Activated T-cell treated with anti-CD3 and anti-CD28 coated beads, Interleukin-2, amount 50 U/mL, for 72 hours (primary cell): Measurements from ENCODE around the gene MARCHF7. TPM values are rescaled to one million over a fixed set of nuclear protein-coding genes. Genes with fewer than 3 reads are reported as not detected.
"Not testable (repeated sequence)": the region's sequence is repeated elsewhere in the genome, so short reads cannot be mapped to it uniquely, and the experiment has no call there.

Experiments used
- ATAC-seq, 2 donors: fragments of 150-1000 bp; cut with Tn5 transposase; replicated peaks in 1 of 2; 2 replicates each; pipeline ENCODE4 v1.10.0; 2021; ENCODE audit warnings: moderate library complexity in 2 of 2, mild to moderate bottlenecking in 1 of 2
- DNase-seq, 2 donors: peaks; one replicate each; pipeline ENCODE4 v3.0.0; 2021 to 2022; ENCODE audit warnings: mixed read lengths in 1 of 2
- H3K27ac Mint-ChIP-seq: one replicate; pipeline ENCODE4 v1.8.0; 2022; ENCODE audit warnings: mild to moderate bottlenecking, moderate library complexity, mixed read lengths
- H3K27me3 Mint-ChIP-seq: one replicate; pipeline ENCODE4 v1.8.0; 2022; ENCODE audit warnings: low read depth, mixed read lengths
- H3K36me3 Mint-ChIP-seq, 2 donors: one replicate each; pipeline ENCODE4 v1.8.0; 2022; ENCODE audit warnings: mixed read lengths in 2 of 2, mild to moderate bottlenecking in 1 of 2; ENCODE audit not compliant: insufficient read depth in 2 of 2
- H3K4me1 Mint-ChIP-seq: one replicate; pipeline ENCODE4 v1.8.0; 2022; ENCODE audit warnings: low read depth, mixed read lengths
- H3K4me3 Mint-ChIP-seq, 2 donors: one replicate each; pipeline ENCODE4 v1.8.0; 2022; ENCODE audit warnings: mild to moderate bottlenecking in 2 of 2, mixed read lengths in 2 of 2, moderate library complexity in 2 of 2
- H3K9me3 Mint-ChIP-seq, 2 donors: one replicate each; pipeline ENCODE4 v1.8.0; 2022; ENCODE audit warnings: mixed read lengths in 2 of 2
- total RNA-seq, 2 donors: library from RNA; stranded (reverse); gene quantifications; one replicate each; pipeline ENCODE4 v1.2.3, GENCODE V29; 2022

Gene MARCHF7
- total RNA-seq, 2 donors from 2014 or later = 91.4 to 104 TPM

DNA sequence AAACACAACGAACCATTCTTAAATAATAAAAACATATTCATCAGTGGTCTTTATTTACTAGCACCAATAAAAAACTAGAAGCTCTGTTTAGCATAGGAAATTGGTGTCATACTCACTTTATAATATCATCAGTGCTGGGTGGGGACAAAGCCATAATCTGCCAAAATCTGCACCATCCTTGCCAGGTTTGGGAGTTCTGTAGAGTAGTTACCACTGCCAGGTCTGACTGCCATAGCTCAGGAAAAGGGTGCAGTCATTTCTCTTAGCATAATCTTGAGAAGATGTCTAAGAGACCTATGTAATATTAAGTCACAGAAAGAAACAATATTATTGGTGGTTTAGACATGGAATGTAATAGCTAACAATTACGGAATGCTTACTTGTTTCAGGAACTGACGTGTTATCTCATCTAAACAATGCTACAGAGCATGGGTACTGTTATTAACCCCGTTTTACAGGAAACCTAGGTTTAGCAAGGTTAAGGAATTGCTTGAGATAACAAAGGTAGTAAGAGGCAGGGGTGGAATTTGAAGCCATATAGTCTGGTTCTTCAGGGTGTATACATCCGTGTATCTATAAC lies 1.6 kb upstream of the MARCHF7 start:
- Mint-ChIP-seq H3K9me3 (no peaks in the 10 kb centered on the region), H3K27me3 (no peaks in the 10 kb centered on the region), H3K36me3 (peaks cover 1 to 21% of the 10 kb centered on the region in 2 donors), H3K4me3 (peak overlapping the region in 1 of 2 donors; percentile 39), H3K4me1 (peaks cover 28% of the 10 kb centered on the region), H3K27ac (no peak overlapping the region)
- DNase-seq (no peak), ATAC-seq (no peak)

DNA sequence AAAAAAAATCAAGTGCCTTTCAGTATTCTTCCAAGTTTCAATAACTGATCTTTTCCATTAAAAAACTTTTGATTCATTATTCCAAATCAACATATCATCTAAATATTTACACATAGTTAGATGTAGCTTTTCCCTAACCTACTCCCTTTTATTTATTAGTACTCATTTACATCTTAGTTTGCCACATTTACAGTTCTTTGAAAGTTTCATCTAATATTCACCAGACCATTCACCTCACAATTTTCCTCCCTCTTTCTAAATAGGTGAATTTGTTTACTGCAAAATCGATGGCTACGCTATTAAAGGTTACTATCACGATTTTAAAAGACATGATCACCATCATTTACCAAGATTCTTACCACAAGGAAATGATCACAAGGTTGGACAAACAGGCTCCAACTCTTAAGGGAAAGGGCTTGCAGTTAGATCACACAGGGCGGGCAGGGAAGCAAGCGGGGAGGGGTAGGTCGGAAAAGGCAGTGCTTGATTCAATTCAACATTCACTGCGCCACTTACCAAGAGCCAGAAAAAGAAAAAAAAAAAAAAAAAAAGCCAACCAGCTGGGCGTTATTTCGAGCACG lies 654 bp upstream of the MARCHF7 start:
- Mint-ChIP-seq H3K4me3 (peak overlapping the region; percentile 96 to 100), H3K4me1 (peaks cover 37% of the 10 kb centered on the region), H3K36me3 (peaks cover 2 to 24% of the 10 kb centered on the region in 2 donors), H3K27ac (peak overlapping the region; percentile 99), H3K27me3 (no peaks in the 10 kb centered on the region), H3K9me3 (no peaks in the 10 kb centered on the region)
- DNase-seq (no peak), ATAC-seq (no peak)

DNA sequence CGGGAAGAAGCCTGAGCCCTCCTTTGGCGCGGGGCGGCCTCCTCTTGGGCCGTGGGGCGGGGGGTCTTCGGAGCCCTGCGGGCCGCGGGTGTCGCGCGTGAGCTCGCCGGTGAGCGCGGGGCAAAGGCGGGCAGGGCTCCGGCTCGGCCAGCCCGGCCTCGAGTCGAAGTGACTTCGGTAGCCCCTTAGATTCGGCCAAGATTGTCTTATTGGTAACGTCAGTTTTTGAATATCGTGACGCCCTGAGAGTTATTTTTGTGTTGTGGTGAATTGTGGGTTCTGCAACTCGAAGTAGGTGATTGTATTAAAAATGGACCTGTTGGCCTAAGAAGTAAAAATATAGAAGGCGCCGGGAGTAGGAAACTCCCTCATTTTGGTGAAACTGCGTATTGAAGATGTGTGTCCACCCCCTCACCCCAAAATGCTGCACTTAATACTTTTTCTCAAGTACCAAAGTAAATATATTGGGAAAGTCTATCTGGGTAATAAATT lies 669 bp downstream of the MARCHF7 start:
- no peaks in the 10 kb centered on the region for H3K9me3 Mint-ChIP-seq
- DNase-seq (no peak), ATAC-seq (peak in 1 of 2 donors; percentile 1)
- no peaks in the 10 kb centered on the region for H3K27me3 Mint-ChIP-seq
- peak overlapping the region; percentile 96 to 100 for H3K4me3 Mint-ChIP-seq
- H3K36me3 Mint-ChIP-seq = peaks cover 7 to 28% of the 10 kb centered on the region in 2 donors
- H3K27ac Mint-ChIP-seq = peak overlapping the region; percentile 99
- H3K4me1 Mint-ChIP-seq = peaks cover 46% of the 10 kb centered on the region

DNA sequence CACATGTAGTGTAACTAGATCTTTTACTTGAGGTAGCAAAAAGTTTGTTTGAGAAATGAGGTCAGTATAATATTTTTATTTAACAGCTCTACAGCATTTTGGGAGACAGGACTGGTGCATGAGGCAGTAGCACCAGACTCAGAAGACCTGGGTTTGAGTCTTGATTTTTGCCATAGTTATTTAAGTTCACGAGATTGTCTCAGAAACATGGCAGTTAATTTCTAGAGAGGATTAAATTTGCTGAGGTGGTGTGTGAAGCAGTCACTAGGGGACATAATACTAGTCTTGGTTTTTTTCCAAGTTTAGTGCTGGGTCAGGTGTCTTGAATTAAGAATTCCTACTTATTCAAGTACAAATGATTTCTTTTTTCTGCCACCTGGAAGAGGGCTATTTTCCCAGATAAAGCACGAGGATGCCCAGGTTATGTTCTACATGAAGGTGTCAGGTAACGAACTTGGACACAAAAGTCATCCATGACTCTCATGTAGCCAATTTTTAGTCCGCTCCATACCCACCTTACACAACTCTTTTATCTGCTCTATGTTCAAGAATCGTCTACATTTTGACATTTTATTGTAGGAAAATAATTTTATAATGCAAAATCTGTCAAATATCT lies 1.4 kb downstream of the MARCHF7 start:
- peaks cover 7 to 33% of the 10 kb centered on the region in 2 donors for H3K36me3 Mint-ChIP-seq

DNA sequence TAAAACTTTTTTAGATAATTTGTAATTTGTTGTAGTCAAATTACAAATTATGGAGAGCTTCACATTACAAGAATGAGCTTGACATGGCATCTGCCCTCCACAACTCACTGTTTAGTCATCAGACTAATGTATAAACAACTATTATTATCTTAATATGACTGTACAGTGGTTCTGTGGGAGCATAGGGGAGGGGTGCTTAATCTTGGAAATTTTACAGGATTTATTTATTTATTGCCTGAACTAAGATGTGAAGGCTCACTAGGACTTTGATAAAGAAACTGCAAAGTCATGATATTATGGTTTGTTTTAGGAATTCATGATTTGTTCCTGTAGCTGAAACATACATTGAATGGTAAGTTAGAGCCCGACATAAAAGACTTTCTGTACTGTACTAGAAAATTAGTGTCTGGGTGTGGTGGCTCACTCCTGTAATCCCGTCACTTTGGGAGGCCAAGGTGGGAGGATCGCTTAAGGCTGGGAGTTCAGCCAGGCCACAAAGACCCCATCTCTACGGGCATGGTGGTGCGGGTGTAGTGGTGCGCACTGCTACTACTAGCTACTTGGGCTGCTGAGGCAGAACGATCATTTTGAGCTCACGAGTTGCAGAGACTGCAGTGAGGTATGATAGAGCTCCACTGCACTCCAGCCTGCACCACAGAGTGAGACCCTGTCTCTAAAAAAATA lies 2.1 kb downstream of the MARCHF7 start:
- H3K9me3 Mint-ChIP-seq = no peaks in the 10 kb centered on the region
- no peak for DNase-seq
- H3K4me3 Mint-ChIP-seq = peak overlapping the region; percentile 64 to 100
- H3K4me1 Mint-ChIP-seq = peaks cover 57% of the 10 kb centered on the region
- H3K36me3 Mint-ChIP-seq = peaks cover 8 to 37% of the 10 kb centered on the region in 2 donors
- H3K27me3 Mint-ChIP-seq = no peaks in the 10 kb centered on the region
- H3K27ac Mint-ChIP-seq = peak overlapping the region; percentile 99
- no peak for ATAC-seq

More for the DNA sequence above, 1.4 kb downstream of the MARCHF7 start:
- H3K4me1 Mint-ChIP-seq = peaks cover 53% of the 10 kb centered on the region
- no peaks in the 10 kb centered on the region for H3K27me3 Mint-ChIP-seq
- no peaks in the 10 kb centered on the region for H3K9me3 Mint-ChIP-seq
- DNase-seq = no peak
- no peak for ATAC-seq
- H3K4me3 Mint-ChIP-seq = peak overlapping the region; percentile 96 to 100
- peak overlapping the region; percentile 99 for H3K27ac Mint-ChIP-seq

DNA sequence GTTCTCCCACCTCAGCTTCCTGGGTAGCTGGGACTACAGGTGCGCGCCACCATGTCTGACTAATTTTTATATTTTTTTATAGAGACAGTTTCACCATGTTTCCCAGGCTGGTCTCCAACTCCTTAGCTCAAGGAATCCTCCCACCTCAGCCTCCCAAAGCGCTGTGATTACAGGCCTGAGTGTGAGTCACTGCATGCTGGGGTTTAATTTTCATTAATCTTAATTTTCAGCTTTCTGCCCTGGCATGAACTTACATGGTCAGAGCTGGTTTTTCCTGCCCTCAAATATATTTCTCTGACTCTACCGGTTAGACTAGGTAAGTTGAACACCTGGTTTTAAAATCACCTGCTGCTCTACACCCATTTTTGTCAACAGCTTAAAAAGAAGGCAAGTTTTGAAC lies 3.1 kb downstream of the MARCHF7 start:
- Mint-ChIP-seq H3K36me3 (peaks cover 13 to 42% of the 10 kb centered on the region in 2 donors), H3K9me3 (no peaks in the 10 kb centered on the region), H3K27ac (peak overlapping the region; percentile 79), H3K4me1 (peaks cover 65% of the 10 kb centered on the region), H3K27me3 (no peaks in the 10 kb centered on the region), H3K4me3 (peak overlapping the region; percentile 11 to 78)
- no peak for ATAC-seq
- no peak for DNase-seq

DNA sequence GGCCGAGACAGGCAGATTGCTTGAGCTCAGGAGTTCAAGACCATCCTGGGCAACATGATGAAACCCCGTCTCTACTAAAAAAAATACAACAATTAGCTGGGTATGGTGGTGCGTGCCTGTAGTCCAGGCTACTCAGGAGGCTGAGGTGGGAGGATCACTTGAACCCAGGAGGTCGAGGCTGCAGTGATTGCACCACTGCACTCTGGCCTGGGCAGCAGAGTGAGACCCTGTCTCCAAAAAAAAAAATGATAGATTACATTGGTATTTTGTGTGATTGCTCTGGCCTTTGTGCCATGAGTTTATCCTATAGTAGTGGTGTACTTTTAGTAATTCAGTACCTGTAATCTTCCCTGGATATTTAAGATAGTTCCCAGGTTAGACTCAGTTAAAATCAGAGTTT lies 4.1 kb downstream of the MARCHF7 start:
- peaks cover 66% of the 10 kb centered on the region for H3K4me1 Mint-ChIP-seq
- peaks cover 13 to 43% of the 10 kb centered on the region in 2 donors for H3K36me3 Mint-ChIP-seq
- not testable (repeated sequence) for H3K9me3 Mint-ChIP-seq, H3K27me3 Mint-ChIP-seq, DNase-seq, ATAC-seq
- peak overlapping the region; percentile 11 to 47 for H3K4me3 Mint-ChIP-seq
- H3K27ac Mint-ChIP-seq = peak overlapping the region; percentile 24

DNA sequence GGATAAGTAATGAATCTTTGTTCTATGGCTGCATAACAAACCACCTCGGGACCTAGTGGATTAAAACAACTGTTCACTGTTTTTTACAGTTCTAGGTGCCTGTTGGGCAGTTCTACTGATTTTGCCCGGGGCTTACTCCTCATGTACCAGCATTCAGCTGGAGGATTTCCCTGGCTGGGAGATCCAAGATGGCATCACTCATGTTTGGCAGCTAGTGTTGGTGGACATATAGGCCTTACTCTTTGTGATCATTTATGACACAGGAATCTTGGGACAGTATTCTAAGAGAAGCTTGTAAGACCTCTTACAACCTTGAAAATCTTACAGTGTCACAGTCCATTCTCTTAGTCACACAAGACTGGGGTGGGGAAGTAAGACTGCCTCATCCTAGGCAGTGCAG lies 4.6 kb downstream of the MARCHF7 start:
- no peaks in the 10 kb centered on the region for H3K27me3 Mint-ChIP-seq
- H3K36me3 Mint-ChIP-seq = peaks cover 13 to 44% of the 10 kb centered on the region in 2 donors
- no peaks in the 10 kb centered on the region for H3K9me3 Mint-ChIP-seq
- H3K4me1 Mint-ChIP-seq = peaks cover 66% of the 10 kb centered on the region
- peak overlapping the region; percentile 61 for H3K27ac Mint-ChIP-seq
- peak overlapping the region in 1 of 2 donors; percentile 47 for H3K4me3 Mint-ChIP-seq
- DNase-seq = no peak
- no peak for ATAC-seq

DNA sequence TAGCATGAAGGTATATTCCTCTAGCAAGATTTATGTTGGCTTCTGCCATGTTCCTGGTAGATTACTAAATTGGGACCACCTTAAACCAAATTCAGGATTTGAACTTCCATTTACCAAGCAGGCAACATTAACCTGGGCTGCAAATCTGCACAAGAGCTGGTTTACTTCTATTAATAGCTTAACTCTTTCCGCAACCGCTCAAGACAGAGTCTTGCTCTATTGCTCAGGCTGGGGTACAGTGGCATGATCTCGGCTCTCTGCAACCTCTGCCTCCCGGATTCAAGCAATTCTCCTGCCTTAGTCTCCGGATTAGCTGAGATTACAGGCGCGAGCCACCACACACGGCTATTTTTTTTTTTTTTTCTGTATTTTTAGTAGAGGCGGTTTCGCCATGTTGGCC lies 8.4 kb downstream of the MARCHF7 start:
- Mint-ChIP-seq H3K9me3 (peaks cover 0 to 3% of the 10 kb centered on the region in 2 donors), H3K4me1 (peaks cover 82% of the 10 kb centered on the region), H3K36me3 (peaks cover 21 to 53% of the 10 kb centered on the region in 2 donors), H3K27me3 (no peaks in the 10 kb centered on the region), H3K27ac (no peak overlapping the region), H3K4me3 (no peak overlapping the region)
- no peak for DNase-seq
- ATAC-seq = no peak

DNA sequence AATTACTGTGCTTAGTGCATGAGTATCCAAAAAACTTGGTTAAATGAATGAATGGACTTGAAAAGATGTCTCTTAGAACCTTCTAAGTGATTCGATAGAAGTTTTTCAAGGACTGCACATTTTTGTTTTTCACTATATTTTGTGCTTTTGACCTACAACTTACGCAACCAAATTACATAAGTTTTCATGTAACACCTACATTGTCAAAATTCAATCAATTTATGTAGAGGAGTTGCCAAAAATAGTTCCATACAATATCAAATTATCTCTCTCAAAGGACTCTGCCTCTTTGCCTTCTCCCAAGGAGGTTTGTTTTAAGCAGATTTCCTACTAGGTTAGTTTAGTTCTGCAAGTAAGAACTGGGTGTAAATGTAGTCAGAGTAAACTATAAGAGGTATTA lies 10.3 kb downstream of the MARCHF7 start:
- Mint-ChIP-seq H3K4me1 (peaks cover 82% of the 10 kb centered on the region), H3K4me3 (no peak overlapping the region), H3K36me3 (peaks cover 15 to 58% of the 10 kb centered on the region in 2 donors), H3K9me3 (peaks cover 0 to 3% of the 10 kb centered on the region in 2 donors), H3K27me3 (no peaks in the 10 kb centered on the region), H3K27ac (peak overlapping the region; percentile 54)
- DNase-seq (no peak), ATAC-seq (no peak)

DNA sequence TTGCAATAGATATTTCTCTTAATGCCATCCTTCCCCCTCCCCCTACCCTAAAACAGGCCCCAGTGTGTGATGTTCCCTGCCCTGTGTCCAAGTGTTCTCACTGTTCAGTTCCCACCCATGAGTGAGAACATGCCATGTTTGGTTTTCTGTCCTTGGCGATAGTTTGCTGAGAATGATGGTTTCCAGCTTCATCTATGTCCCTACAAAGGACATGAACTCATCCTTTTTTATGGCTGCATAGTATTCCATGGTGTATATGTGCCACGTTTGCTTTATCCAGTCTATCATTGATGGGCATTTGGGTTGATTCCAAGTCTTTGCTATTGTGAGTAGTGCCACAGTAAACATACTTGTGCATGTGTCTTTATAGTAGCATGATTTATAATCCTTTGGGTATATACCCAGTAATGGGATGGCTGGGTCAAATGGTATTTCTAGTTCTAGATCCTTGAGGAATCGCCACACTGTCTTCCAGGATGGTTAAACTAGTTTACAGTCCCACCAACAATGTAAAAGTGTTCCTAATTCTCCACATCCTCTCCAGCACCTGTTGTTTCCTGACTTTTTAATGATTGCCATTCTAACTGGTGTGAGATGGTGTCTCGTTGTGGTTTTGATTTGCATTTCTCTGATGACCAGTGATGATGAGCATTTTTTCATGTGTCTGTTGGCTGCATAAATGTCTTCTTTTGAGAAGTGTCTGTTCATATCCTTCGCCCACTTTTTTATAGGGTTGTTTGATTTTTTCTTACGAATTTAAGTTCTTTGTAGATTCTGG lies 12.7 kb downstream of the MARCHF7 start:
- H3K9me3 Mint-ChIP-seq, H3K27ac Mint-ChIP-seq, DNase-seq, ATAC-seq, H3K27me3 Mint-ChIP-seq, H3K4me3 Mint-ChIP-seq: not testable (repeated sequence)
- H3K36me3 Mint-ChIP-seq = peaks cover 14 to 48% of the 10 kb centered on the region in 2 donors
- H3K4me1 Mint-ChIP-seq = peaks cover 80% of the 10 kb centered on the region

DNA sequence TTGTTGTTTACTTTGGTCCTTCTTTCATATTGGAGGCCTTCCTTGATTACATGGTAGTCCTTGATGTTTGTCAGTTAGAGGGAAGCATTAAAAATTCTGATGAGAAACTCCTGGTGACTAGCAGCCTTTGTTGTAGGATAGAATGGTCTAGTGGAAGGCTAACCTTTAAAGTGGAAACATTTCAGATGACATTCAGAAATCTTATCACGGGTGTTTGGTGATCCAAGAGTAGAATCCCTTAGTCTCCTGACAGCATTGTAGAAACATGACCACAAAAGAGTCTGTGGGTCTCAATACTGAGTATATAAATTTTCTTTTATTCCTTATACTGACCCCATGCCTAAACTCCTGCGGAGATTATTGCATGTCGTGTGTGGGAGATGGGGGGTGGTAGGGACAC lies 13.4 kb downstream of the MARCHF7 start:
- no peaks in the 10 kb centered on the region for H3K27me3 Mint-ChIP-seq
- ATAC-seq (no peak), DNase-seq (no peak)
- H3K4me1 Mint-ChIP-seq = peaks cover 80% of the 10 kb centered on the region
- peaks cover 12 to 48% of the 10 kb centered on the region in 2 donors for H3K36me3 Mint-ChIP-seq
- H3K4me3 Mint-ChIP-seq = no peak overlapping the region
- peaks cover 0 to 3% of the 10 kb centered on the region in 2 donors for H3K9me3 Mint-ChIP-seq
- no peak overlapping the region for H3K27ac Mint-ChIP-seq
